Sciatic nerve (tissue), 2 donors: ENCODE data around the gene SPEG. TPM values are rescaled to one million over a fixed set of nuclear protein-coding genes. Genes with fewer than 3 reads are reported as not detected.
A peak's percentile ranks its signal among the peaks of the same experiment; 100 is the strongest.

ENCODE experiments used
- ATAC-seq: fragments of 200-7000 bp; cut with Tn5 transposase; one replicate; pipeline ENCODE4 v1.9.1; 2020; ENCODE audit warnings: mild to moderate bottlenecking, moderate library complexity
- DNase-seq: peaks from one replicate; pipeline ENCODE4 v3.0.0-alpha.2; 2020; ENCODE audit warnings: low spot score
- intact Hi-C: fragments of 100-400 bp; cut with DNase I; formaldehyde crosslinking; loops from one replicate; pipeline ENCODE4 v1.14.2; 2022
- total RNA-seq: library from RNA; stranded (reverse); fragmentation: NEBNext Ultra II Directional; extraction: Animal tissue kit (Norgen Biotek cat#: 25700); gene quantifications from one replicate; pipeline ENCODE4 v1.2.1, GENCODE V29; 2021
- donor health status: DM: no; HTN: no; CAD: no.
- donor health status: DM: no; HTN: no; CAD: no.

SPEG gene
- total RNA-seq, 1 donor from 2014 or later: 7.2 TPM

DNA sequence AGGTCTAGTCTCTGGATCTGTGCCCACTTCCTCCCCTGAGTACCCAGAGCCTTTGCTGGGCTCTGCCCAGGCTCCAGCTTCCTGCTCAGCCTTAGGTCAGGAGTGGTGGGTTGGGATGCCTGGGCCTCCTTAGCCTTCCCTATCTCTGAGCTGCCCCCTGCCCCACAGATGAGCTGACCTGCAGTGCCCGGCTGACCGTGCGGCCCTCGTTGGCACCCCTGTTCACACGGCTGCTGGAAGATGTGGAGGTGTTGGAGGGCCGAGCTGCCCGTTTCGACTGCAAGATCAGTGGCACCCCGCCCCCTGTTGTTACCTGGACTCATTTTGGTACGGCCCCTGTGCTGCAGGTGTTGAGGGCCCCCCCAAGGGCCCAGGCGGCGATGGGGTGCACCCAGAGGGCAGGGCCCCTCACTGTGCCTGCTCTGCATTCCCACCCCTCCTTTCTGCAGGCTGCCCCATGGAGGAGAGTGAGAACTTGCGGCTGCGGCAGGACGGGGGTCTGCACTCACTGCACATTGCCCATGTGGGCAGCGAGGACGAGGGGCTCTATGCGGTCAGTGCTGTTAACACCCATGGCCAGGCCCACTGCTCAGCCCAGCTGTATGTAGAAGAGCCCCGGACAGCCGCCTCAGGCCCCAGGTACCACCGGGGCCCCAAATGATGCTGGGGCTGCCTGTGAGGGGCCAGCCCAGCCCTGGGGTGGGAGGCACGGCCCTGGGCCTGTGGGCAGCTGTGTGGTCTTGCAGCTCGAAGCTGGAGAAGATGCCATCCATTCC is 34.0 kb downstream of the SPEG start:
- DNase-seq: no peak
- no peak for ATAC-seq
- intact Hi-C loops: no loop called here

DNA sequence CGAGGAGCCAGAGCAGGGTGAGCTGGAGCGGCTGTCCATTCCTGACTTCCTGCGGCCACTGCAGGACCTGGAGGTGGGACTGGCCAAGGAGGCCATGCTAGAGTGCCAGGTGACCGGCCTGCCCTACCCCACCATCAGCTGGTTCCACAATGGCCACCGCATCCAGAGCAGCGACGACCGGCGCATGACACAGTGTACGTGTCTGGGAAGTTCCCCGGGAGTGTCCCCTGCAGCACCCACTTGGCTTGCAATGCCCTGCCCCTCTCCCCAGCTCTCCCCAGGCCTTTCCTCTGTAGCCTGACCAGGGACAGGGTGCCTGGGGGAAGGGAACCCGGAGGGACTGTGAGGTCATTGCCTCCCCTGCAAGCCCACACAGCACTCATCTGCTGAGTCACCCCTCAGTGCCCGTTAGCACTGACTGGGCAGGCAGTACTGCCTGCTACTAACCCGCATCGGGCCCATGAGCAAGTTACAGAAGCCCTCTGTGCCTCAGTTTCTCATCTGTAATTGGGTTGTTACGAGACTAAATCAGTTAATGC is 34.6 kb downstream of the SPEG start:
- DNase-seq (no peak), ATAC-seq (no peak)
- intact Hi-C loops: no loop called here

DNA sequence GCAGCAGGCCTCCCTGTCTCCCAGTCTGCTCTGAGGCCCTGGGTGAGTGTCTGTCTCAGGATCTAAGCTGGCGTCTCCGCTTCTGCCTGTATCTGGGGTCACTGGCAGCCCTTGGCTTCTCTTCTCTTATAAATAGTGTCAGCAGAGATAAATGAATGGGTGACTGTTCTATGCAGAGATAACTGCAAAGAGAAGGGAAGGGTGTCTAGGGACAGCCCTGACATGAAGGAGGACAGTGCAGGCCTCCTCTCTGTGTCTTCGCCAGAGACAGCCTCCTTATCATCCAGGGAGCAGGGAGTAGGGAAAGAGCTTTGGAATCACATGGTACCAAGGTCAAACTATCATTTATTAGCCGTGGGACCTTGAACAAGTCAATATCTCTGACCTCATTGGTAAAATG is 35.8 kb downstream of the SPEG start:
- ATAC-seq (no peak), DNase-seq (no peak)
- intact Hi-C loops: no loop called here

DNA sequence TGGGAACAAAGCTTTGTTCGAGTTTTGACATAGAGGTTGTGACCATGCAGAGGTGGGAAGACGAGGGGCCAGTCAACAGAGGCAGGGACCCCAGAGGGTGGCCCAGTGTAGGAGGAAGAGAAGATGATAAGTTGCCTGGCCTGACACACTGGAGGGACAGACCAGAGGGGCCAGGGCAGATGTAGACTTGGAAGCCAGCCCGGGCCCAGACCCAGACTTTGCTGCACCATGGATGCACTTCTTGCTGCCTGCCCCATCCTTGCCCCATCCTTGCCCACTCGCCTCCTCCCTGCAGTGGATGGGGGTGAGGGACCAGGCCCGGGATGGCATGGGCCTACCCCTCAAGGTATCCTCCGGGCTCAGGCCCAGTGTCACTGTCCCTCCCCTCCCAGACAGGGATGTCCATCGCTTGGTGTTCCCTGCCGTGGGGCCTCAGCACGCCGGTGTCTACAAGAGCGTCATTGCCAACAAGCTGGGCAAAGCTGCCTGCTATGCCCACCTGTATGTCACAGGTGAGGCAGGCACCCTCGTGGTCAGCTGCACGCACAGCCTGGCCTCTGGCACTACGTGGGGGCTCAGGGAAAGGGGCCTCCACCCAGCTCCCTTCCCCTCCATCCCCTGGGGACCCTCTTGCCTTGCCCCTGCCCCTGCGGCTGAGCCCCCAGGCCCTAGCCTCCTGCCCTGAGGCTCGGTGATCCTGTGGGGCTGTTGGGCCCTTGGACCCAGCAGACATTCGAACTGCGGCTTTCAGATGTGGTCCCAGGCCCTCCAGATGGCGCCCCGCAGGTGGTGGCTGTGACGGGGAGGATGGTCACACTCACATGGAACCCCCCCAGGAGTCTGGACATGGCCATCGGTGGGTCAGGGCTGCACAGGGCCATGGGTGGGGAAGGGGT is 37.1 kb downstream of the SPEG start:
- DNase-seq: no peak
- no peak for ATAC-seq
- intact Hi-C loops: no loop called here

DNA sequence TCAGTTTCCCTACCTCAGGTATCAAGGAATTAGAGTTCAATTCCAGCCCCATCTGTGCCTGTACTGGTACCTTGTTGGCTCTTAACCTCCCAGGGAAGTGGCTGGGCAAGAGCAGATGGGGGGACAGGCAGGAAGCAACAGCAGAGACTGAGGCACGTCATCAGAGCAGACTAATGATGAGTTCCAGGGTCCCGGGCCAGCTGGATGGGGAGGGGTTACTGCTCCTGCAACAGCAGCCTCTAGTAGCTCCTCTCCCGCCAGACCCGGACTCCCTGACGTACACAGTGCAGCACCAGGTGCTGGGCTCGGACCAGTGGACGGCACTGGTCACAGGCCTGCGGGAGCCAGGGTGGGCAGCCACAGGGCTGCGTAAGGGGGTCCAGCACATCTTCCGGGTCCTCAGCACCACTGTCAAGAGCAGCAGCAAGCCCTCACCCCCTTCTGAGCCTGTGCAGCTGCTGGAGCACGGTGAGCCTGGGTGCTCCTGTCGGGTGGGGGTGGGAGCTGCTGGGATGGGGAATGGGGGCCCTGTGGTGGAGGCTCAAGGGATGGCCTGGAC is 38.1 kb downstream of the SPEG start:
- ATAC-seq (no peak), DNase-seq (no peak)
- intact Hi-C loops: no loop called here

DNA sequence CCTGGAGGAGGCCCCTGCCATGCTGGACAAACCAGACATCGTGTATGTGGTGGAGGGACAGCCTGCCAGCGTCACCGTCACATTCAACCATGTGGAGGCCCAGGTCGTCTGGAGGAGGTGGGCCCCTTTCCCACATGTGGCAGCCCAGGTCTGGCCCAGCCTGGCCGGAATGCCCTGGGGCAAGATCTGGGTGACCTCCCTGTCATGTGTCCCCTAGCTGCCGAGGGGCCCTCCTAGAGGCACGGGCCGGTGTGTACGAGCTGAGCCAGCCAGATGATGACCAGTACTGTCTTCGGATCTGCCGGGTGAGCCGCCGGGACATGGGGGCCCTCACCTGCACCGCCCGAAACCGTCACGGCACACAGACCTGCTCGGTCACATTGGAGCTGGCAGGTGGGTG is 38.9 kb downstream of the SPEG start:
- intact Hi-C loops: no loop called here
- no peak for ATAC-seq

DNA sequence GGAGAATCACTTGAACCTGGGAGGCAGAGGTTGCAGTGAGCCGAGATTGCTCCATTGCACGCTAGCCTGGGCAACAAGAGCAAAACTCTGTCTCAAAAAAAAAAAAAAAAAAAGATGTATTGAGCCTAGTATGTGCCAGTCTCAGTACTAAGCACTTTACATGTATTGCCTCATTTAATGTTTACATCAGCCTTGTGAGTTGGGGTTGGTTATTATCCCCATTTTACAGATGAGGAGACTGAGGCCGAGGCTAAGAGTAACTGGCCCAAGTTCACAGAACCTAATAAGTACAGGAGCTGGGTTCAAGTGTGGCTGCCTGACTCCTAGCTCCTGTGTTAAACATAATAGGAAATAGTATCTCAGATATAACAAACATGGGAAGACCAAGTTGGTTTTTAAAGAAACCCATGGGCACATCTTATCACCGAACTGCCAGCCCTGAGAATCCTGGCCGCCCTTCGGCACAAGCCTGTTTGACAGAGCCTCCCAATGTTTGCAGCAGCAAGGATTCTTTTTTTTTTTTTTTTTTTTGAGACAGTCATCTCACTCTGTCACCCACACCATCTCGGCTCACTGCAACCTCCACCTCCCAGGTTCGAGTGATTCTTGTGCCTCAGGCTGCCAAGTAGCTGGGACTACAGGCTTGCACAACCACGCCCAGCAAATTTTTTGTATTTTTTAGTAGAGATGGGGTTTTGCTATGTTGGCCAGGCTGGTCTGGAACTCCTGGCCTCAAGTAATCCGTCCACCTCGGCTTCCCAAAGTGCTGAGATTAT is 39.8 kb downstream of the SPEG start:
- ATAC-seq (no peak), DNase-seq (no peak)
- intact Hi-C loops: no loop called here

More for the DNA sequence above, 38.9 kb downstream of the SPEG start:
- no peak for DNase-seq

DNA sequence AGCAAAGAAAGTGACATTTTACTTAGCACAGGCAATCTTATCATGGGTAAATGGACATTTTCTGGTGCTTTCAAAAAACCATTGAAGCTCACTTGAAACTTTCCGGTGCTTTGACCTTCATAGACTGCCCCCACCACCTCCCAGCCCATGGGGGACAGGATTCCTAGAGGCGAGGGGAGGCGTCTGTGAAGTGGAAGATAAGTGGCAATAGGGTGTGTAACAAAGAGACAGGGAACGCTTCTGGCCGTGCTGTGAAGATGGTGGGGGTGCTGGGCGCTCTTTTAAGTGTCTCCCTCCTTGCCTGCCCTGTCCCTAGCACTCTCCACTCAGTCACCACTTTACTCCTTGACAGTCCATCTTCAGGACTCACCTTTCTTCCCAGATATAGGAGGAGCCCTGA is 40.6 kb downstream of the SPEG start:
- no peak for ATAC-seq
- DNase-seq: no peak
- intact Hi-C loops: no loop called here

DNA sequence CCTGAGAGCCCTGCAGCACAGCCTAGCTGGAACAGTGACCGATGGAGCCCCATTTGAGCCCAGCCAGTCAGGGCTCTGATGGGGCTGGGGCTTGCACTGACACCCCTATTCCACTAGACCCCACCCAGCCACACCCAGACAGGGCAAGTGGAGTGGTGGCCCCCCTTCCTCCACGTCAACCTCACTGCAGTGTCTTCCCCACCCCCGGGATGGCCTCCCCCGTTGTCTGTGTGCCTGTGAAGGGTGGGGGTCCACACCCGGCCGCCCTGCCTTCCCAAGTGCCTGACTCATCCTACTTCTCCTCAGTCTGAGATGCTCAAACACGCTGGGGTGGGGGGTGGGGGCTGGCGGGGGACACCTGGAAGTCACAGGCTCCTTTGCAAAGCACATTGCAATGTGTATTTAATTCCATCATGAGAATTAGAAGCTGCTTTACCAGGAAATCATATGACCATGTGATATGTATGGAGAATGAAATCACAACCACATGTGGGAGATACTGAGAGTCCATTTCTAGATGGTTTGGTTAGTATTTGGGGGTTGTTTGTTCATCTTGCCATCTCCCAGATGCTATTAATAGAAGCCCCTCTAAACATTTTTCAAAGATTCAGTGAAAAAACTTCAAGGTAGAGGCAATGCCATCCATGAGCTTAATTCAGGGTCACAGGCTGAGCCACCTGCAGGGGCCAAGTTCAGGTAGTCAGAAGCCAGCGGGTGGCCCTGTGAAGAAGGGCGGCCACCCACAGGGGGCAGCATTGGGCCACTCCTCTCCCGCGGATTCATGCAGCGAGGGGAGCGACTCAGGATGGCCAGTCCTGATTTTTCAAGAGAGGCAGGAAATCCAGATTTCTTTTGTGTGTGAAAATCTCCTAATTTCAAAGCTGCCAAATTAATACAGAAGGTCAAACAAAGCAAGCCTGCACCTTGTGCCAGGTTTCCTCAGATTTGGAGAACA is 41.3 kb downstream of the SPEG start:
- peak; percentile 85 for DNase-seq
- ATAC-seq: peak; percentile 74
- intact Hi-C loops: no loop called here

DNA sequence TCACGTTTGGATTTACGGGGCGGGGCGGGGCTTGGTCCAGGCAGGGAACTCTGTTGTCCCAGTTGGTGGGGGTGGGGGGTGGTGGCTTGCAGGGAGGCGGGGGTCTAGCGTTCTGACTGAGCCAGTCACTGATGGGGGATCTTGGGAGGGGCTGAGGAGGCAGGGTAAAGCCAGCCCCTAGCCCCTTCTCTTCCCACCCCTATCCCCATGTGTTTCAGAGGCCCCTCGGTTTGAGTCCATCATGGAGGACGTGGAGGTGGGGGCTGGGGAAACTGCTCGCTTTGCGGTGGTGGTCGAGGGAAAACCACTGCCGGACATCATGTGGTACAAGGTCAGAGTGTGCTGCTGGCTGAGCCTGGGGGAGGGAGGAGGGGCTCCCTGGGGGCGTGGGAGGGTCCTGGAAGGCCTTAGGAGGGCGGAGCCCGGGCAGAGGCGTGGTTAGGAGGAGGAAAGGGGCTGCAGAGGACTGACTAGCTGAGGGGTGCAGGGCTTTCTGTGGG is 42.1 kb downstream of the SPEG start:
- DNase-seq: no peak
- ATAC-seq: no peak
- intact Hi-C loops: no loop called here

DNA sequence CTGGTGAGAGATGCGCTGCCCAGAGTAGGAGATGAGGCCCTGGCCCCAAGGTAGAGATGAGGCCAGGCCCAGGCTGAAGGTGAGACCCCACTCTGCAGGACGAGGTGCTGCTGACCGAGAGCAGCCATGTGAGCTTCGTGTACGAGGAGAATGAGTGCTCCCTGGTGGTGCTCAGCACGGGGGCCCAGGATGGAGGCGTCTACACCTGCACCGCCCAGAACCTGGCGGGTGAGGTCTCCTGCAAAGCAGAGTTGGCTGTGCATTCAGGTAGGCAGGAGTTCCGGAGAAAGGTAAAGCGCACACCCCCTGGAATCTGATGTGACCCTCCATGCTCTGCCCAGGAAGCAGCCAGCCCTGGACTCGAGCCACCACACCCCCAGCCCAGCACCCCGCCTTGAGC is 42.5 kb downstream of the SPEG start:
- no peak for ATAC-seq
- no peak for DNase-seq

DNA sequence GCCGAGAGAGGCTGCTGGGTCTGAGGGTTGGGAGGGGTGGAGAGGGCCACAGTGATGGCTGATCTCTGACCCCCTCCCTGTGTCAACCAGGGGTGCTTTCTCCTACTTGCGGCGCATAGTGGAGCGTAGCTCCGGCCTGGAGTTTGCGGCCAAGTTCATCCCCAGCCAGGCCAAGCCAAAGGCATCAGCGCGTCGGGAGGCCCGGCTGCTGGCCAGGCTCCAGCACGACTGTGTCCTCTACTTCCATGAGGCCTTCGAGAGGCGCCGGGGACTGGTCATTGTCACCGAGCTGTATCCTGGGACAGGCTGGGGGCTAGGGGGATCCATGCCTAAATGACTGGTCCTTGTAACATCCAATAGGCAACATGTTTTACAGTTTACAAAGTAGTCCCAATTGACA is 43.2 kb downstream of the SPEG start:
- intact Hi-C loops: no loop called here
- ATAC-seq: no peak

More for the DNA sequence above, 42.5 kb downstream of the SPEG start:
- intact Hi-C loops: no loop called here

DNA sequence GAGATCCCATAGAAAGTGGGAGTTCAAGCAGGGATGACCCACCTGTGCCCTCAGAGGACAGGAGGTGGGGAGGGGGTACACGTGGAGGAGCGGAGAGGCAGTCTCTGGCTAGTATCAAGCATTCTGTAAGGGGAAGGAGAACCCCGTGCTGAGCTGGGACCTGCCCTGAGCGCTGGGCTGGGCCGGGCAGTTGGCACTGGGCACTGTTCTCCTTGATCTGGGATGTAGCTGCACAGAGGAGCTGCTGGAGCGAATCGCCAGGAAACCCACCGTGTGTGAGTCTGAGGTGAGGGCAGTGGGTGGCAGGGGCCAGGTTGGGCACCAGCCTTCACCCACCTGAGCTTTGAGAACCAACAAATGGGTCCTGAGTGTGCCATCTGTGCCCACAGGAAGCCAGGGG is 44.3 kb downstream of the SPEG start:
- no peak for ATAC-seq
- intact Hi-C loops: no loop called here

More for the DNA sequence above, 43.2 kb downstream of the SPEG start:
- DNase-seq: no peak

DNA sequence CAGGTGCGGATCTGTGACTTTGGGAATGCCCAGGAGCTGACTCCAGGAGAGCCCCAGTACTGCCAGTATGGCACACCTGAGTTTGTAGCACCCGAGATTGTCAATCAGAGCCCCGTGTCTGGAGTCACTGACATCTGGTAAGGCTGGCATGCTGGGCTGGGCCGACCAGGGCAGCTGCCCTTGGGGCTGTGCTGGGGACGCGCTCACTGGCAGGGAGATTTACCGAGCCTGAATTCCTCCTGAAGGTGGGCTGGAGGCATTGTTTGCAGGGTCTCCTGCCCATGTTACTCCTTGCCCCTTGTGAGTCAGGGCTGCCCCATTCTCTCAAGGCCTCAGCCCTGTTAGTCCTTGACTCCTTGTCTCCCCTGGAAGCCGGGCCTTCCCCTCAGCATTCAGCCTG is 45.4 kb downstream of the SPEG start:
- intact Hi-C loops: no loop called here
- ATAC-seq: no peak

More for the DNA sequence above, 44.3 kb downstream of the SPEG start:
- no peak for DNase-seq

DNA sequence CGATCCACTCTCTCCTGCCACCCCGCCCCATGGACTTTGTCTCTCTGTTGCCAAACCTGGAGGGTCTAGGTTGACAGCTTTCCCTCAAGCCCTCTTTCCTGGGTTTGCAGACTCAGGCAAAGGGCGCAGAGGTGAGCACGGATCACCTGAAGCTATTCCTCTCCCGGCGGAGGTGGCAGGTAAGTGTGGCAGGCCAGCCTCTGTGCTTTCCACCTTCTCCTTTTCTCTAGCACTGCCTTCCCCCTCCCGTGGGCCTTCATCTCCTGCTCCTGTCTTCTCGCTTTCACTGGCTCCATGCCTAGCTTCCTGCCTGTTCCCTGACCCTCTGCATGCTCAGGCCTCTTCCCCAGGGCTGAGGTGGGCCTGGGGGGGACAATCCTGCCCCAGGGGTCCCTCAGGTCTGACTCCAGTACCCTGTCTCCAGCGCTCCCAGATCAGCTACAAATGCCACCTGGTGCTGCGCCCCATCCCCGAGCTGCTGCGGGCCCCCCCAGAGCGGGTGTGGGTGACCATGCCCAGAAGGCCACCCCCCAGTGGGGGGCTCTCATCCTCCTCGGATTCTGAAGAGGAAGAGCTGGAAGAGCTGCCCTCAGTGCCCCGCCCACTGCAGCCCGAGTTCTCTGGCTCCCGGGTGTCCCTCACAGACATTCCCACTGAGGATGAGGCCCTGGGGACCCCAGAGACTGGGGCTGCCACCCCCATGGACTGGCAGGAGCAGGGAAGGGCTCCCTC is 48.2 kb downstream of the SPEG start:
- intact Hi-C loops: no loop called here
- ATAC-seq: no peak
- no peak for DNase-seq

More for the DNA sequence above, 45.4 kb downstream of the SPEG start:
- no peak for DNase-seq

DNA sequence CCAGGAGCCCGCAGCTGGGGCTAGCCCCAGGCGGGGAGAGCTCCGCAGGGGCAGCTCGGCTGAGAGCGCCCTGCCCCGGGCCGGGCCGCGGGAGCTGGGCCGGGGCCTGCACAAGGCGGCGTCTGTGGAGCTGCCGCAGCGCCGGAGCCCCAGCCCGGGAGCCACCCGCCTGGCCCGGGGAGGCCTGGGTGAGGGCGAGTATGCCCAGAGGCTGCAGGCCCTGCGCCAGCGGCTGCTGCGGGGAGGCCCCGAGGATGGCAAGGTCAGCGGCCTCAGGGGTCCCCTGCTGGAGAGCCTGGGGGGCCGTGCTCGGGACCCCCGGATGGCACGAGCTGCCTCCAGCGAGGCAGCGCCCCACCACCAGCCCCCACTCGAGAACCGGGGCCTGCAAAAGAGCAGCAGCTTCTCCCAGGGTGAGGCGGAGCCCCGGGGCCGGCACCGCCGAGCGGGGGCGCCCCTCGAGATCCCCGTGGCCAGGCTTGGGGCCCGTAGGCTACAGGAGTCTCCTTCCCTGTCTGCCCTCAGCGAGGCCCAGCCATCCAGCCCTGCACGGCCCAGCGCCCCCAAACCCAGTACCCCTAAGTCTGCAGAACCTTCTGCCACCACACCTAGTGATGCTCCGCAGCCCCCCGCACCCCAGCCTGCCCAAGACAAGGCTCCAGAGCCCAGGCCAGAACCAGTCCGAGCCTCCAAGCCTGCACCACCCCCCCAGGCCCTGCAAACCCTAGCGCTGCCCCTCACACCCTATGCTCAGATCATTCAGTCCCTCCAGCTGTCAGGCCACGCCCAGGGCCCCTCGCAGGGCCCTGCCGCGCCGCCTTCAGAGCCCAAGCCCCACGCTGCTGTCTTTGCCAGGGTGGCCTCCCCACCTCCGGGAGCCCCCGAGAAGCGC is 49.1 kb downstream of the SPEG start:
- intact Hi-C loops: no loop called here
- ATAC-seq: no peak

More for the DNA sequence above, 49.1 kb downstream of the SPEG start:
- DNase-seq: no peak
